ENCODE data around the gene FOXP1. TPM values are rescaled to one million over a fixed set of nuclear protein-coding genes. Genes with fewer than 3 reads are reported as not detected.
A peak's percentile ranks its signal among the peaks of the same experiment; 100 is the strongest.

Gene FOXP1
- total RNA-seq, 1 experiment from 2014 or later = 75.3 TPM

DNA sequence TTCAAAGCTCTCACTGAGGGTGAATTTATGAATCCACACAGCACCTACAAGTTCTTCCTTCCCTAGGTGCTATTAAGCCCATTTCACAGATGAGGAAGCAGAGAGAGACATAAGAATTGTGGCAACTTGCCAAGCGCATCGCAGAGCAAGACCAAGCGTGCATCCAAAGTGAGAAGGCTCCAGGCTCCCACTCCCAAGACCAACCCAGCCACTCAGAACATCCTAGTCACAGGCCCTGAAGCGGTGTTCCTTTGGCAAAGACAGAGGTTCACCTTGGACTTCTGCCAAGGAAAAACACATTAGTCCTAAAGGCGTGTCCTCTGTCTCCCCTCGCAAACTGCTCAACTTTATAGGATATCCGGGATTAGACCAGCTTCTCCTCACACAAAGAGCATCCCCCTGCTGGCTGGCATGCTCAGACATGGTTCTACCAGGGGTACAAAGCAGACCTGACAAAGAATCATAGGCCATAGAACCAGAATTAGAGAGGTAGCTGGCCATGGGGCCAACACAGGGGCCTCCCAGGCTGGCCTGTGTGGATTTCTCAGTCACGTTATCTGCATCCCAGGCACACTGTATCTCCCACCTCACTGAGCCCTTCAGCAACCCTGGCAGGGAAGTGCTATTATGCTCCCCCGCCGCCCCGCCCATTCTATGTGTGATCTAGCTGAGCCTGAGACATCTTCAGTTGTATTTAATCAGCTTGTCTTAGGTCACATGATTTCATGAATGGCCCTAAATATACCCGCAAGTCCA lies 160.2 kb downstream of the FOXP1 start:
- Histone ChIP-seq H2BK20ac (ENCODE audit: low read depth, low read length, poor library complexity, severe bottlenecking) (no peak overlapping the region), H3K56ac (ENCODE audit: insufficient read length, low read depth, low read length) (no peak overlapping the region), H4K8ac (replicated peaks; ENCODE audit: insufficient read length, low read depth, low read length) (no peak overlapping the region), H3K23ac (ENCODE audit: insufficient read length, low read depth, low read length) (no peak overlapping the region), H2BK5ac (ENCODE audit: insufficient read length, low read length) (no peak overlapping the region), H3K79me2 (ENCODE audit: insufficient read depth, low read length) (no peaks in the 10 kb centered on the region), H3K18ac (ENCODE audit: insufficient read length, low read depth, low read length) (no peak overlapping the region), H3K79me1 (ENCODE audit: insufficient read depth, low read depth, low read length, poor library complexity, severe bottlenecking) (no peaks in the 10 kb centered on the region), H4K91ac (ENCODE audit: insufficient read length, low read depth, low read length) (no peak overlapping the region), H3K4me2 (ENCODE audit: insufficient read depth, insufficient read length, low read length) (no peak overlapping the region), H3K14ac (ENCODE audit: insufficient read depth, low read length) (no peak overlapping the region), H3K23me2 (ENCODE audit: insufficient read length, low read depth, low read length, poor library complexity, severe bottlenecking) (no peaks in the 10 kb centered on the region), H3K4ac (ENCODE audit: low read depth, low read length) (no peak overlapping the region), H4K5ac (ENCODE audit: insufficient read length, low read depth, low read length) (no peak overlapping the region), H2BK12ac (ENCODE audit: insufficient read length, low read depth, low read length) (no peak overlapping the region), H3K4me1 (ENCODE audit: insufficient read depth, low read length) (0 out of 2 replicates have a peak, but pooled peaks cover 2% of the 10 kb centered on the region), H2BK15ac (ENCODE audit: low read depth, low read length) (no peak overlapping the region), H3K9me3 (ENCODE audit: control insufficient read depth, low read depth, low read length) (no peaks in the 10 kb centered on the region), H2AFZ (ENCODE audit: low read length) (no peak overlapping the region), H4K20me1 (ENCODE audit: control insufficient read depth, insufficient read depth, insufficient read length) (peaks cover 2% of the 10 kb centered on the region), H3K27ac (ENCODE audit: insufficient read length, low read depth, low read length) (no peak overlapping the region), H2BK120ac (ENCODE audit: low read depth, low read length, poor library complexity, severe bottlenecking) (no peak overlapping the region), H3K9ac (ENCODE audit: extremely low read depth, insufficient read length, low read length) (no peak overlapping the region), H2AK5ac (ENCODE audit: insufficient read length, low read length) (no peak overlapping the region), H3T11ph (ENCODE audit: low read length) (no peak overlapping the region), H3K27me3 (ENCODE audit: insufficient read depth, low read length) (no peaks in the 10 kb centered on the region)
- no peaks in the 10 kb centered on the region for H3K36me3 Mint-ChIP-seq (ENCODE audit: insufficient read depth in 1 of 3, low read depth in 3 of 3)
- H3K27me3 Mint-ChIP-seq (ENCODE audit: low read depth) = no peaks in the 10 kb centered on the region
- TF ChIP-seq, protein P1, sequence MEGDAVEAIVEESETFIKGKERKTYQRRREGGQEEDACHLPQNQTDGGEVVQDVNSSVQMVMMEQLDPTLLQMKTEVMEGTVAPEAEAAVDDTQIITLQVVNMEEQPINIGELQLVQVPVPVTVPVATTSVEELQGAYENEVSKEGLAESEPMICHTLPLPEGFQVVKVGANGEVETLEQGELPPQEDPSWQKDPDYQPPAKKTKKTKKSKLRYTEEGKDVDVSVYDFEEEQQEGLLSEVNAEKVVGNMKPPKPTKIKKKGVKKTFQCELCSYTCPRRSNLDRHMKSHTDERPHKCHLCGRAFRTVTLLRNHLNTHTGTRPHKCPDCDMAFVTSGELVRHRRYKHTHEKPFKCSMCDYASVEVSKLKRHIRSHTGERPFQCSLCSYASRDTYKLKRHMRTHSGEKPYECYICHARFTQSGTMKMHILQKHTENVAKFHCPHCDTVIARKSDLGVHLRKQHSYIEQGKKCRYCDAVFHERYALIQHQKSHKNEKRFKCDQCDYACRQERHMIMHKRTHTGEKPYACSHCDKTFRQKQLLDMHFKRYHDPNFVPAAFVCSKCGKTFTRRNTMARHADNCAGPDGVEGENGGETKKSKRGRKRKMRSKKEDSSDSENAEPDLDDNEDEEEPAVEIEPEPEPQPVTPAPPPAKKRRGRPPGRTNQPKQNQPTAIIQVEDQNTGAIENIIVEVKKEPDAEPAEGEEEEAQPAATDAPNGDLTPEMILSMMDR (conservative IDR thresholded peaks at IDR 0.05) = peak; percentile 39; the same call in 2 of the 3 replicates
- no CpG with 5 or more reads among the region's 12 CpGs for WGBS (ENCODE audit: extremely low coverage, insufficient read length, low lambda C conversion rate)
- no peak overlapping the region; a peak in 1 of 5 replicates for H3K4me3 Mint-ChIP-seq
- H3K9me3 Mint-ChIP-seq = no peaks in the 10 kb centered on the region
- H3K27ac Mint-ChIP-seq = 0 out of 7 replicates have a peak overlapping the region, but pooled peaks of 1 of the 3 experiments have one; percentile 17
- peaks cover 8 to 9% of the 10 kb centered on the region in 2 experiments; a peak in 1 of 4 replicates for H3K4me1 Mint-ChIP-seq
- DNase-seq = no peak

Data from H9 (cell line).